ENCODE measurements around the gene ARVCF. TPM values are rescaled to one million over a fixed set of nuclear protein-coding genes. Genes with fewer than 3 reads are reported as not detected.

ARVCF gene
- 10 to 100 TPM in 7 of 8 experiments, 1 to 10 TPM in 1; 9.5 to 49.9 (median 39.2) TPM for total RNA-seq

GRCh38 chr22:20016734-20017621 lies at the start of gene ARVCF:
Gene ARVCF (minus strand): TSS chr22:20016823. CDS start chr22:19990794, 26,029 bp downstream.
- peak within 1 kb of the TSS; percentile 54 to 78 (median 64) for H3K4me3 ChIP-seq
- peak; percentile 54 to 73 (median 63) for ATAC-seq (replicated peaks in 6 of 8)
- H3K4me1 ChIP-seq (replicated peaks in 1 of 2) = peaks cover 19 to 26% of the 10 kb centered on the region in 2 donors
- in situ Hi-C loops (cut with MboI; ENCODE audit: low pct_unique_long_range_greater_than_20kb in 2 of 9, low sequenced_read_pairs in 9 of 9, unreplicated experiment in 9 of 9) = loop anchor here in 1 of 9 experiments (10.0 kb wide), 1 partner anchor 62 kb away; no protein-coding TSS in a partner anchor
- 0 to 5% (median 1%) methylated on average over 6 to 24 of the region's 79 CpGs; no CpG with 5 or more reads in 5 of the 10 experiments for WGBS, 10 experiments
- no peak within 1 kb of the TSS for H3K27ac ChIP-seq

GRCh38 chr22:20065896-20066616 lies 49.4 kb upstream of the ARVCF start:
- Histone ChIP-seq H3K4me3 (no peak overlapping the region), H3K27ac (no peak overlapping the region), H3K4me1 (replicated peaks in 1 of 2) (no peaks in the 10 kb centered on the region)
- in situ Hi-C loops (cut with MboI; ENCODE audit: low pct_unique_long_range_greater_than_20kb in 2 of 9, low sequenced_read_pairs in 9 of 9, unreplicated experiment in 9 of 9) = no loop called here
- 67 to 100% (median 83%) methylated on average over 1 to 8 of the region's 14 CpGs; no CpG with 5 or more reads in 4 of the 10 experiments for WGBS, 10 experiments
- no peak for ATAC-seq (replicated peaks in 6 of 8)

DNA sequence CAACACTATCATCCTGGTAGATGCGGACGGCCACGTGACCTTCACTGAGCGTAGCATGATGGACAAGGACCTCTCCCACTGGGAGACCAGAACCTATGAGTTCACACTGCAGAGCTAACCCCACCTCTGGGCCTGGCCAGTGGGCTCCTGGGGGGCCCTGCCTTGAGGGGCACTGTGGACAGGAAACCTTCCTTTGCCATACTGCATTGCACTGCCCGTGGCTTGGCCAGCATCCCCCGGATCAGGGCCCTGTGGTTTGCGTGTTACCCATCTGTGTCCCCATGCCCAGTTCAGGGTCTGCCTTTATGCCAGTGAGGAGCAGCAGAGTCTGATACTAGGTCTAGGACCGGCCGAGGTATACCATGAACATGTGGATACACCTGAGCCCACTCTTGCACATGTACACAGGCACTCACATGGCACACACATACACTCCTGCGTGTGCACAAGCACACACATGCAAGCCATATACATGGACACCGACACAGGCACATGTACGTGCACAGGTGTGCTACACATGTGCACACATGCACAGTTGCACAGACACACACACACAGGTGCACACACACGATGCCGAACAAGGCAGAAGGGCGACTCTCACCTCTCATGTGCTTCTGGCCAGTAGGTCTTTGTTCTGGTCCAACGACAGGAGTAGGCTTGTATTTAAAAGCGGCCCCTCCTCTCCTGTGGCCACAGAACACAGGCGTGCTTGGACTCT lies 48.1 kb upstream of the ARVCF start:
- H3K27ac ChIP-seq = no peak overlapping the region
- H3K4me1 ChIP-seq (replicated peaks in 1 of 2) = no peaks in the 10 kb centered on the region
- WGBS, 10 experiments = 77 to 100% (median 95%) methylated on average over 1 to 6 of the region's 18 CpGs; no CpG with 5 or more reads in 4 of the 10 experiments
- in situ Hi-C loops (cut with MboI; ENCODE audit: low pct_unique_long_range_greater_than_20kb in 2 of 9, low sequenced_read_pairs in 9 of 9, unreplicated experiment in 9 of 9) = no loop called here
- no peak for ATAC-seq (replicated peaks in 6 of 8)
- no peak overlapping the region for H3K4me3 ChIP-seq

DNA sequence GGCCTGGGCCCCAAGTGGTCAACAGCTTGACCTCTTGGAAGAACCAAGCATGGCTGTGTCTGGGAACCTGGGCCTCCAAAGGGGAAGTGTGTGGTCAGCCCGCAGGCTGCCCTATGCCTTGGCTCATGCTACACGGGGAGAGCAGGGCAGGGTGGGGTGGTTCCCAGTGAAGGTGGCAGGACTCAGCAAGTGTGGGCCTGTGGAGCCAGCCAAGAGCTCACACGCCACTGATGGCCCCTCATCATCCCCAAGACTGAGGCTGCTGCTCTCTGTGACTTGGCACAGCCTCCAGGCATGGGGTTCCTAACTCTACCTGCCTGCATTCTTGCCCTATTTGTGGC lies 47.5 kb upstream of the ARVCF start:
- in situ Hi-C loops (cut with MboI; ENCODE audit: low pct_unique_long_range_greater_than_20kb in 2 of 9, low sequenced_read_pairs in 9 of 9, unreplicated experiment in 9 of 9) = no loop called here
- no peak for ATAC-seq (replicated peaks in 6 of 8)
- WGBS, 10 experiments = 67 to 100% (median 80%) methylated on average over 1 to 3 of the region's 3 CpGs; no CpG with 5 or more reads in 7 of the 10 experiments

DNA sequence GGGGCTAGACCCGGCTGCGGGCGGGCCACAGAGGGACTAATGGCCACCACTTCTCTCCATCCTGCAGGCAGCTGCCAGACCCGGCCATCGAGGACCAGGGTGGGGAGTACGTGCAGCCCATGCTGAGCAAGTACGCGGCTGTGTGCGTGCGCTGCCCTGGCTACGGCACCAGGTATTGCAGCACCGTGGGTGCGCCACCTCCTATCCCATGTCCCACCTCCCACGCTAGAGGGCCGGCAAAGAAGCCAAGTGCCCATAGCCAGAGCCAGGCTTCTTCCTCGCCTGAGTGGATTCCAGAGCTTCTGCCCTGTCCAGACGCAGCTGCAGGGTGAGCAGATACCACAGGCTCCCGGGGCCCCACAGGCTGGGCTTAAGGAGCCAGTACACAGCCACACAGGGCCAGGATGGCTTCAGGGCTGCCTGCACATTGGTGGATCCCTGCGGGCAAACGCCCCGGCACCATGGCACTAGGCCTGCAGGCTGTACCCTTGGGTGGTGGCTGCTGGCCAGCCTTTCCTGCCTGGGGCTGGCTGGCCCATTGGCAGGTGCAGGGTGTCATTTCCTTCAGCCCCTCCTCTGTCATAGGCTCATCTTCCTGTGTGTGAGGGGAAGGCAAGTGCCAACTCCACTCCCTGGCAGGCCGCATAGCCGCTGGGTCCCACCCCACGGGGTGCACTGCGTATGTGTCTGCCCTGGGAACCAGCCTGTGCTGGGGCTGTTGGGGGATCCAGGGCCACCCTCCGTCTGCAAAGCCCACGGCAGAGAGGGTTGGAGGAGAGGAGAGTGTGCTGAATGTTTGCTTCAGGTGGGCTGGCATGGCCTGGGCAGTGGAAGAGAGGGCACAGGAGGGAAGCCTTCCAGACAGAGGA lies 46.9 kb upstream of the ARVCF start:
- H3K4me1 ChIP-seq (replicated peaks in 1 of 2) = peaks cover 0 to under 1% of the 10 kb centered on the region in 2 donors
- in situ Hi-C loops (cut with MboI; ENCODE audit: low pct_unique_long_range_greater_than_20kb in 2 of 9, low sequenced_read_pairs in 9 of 9, unreplicated experiment in 9 of 9) = no loop called here
- ATAC-seq (replicated peaks in 6 of 8) = no peak
- no peak overlapping the region for H3K27ac ChIP-seq
- no peak overlapping the region for H3K4me3 ChIP-seq
- 40 to 100% (median 95%) methylated on average over 1 to 7 of the region's 27 CpGs; no CpG with 5 or more reads in 1 of the 10 experiments for WGBS, 10 experiments

More for the DNA sequence above, 47.5 kb upstream of the ARVCF start:
- H3K4me3 ChIP-seq = no peak overlapping the region
- H3K4me1 ChIP-seq (replicated peaks in 1 of 2) = no peaks in the 10 kb centered on the region
- no peak overlapping the region for H3K27ac ChIP-seq

DNA sequence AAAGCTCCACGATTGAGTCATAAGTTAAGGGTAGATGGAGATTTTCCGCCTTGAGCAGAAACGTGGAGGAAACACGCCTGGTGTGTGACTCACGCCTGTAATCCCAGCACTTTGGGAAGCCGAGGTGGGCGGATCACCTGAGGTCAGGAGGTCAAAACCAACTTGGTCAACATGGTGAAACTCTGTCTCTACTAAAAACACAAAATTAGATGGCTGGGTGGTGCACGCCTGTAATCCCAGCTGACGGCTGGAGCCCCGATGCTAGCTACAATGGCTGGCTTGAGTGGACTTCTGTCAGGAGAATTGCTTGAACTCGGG lies 46.1 kb upstream of the ARVCF start:
- peak overlapping the region in 1 of 2 donors; percentile 5 for H3K27ac ChIP-seq
- in situ Hi-C loops (cut with MboI; ENCODE audit: low pct_unique_long_range_greater_than_20kb in 2 of 9, low sequenced_read_pairs in 9 of 9, unreplicated experiment in 9 of 9) = no loop called here
- 90 to 100% (median 95%) methylated on average over 1 to 4 of the region's 11 CpGs; no CpG with 5 or more reads in 5 of the 10 experiments for WGBS, 10 experiments
- ATAC-seq (replicated peaks in 6 of 8) = peak in 2 of 8 experiments; percentile 73 to 83
- H3K4me3 ChIP-seq = no peak overlapping the region
- H3K4me1 ChIP-seq (replicated peaks in 1 of 2) = peaks cover 0 to 3% of the 10 kb centered on the region in 2 donors

DNA sequence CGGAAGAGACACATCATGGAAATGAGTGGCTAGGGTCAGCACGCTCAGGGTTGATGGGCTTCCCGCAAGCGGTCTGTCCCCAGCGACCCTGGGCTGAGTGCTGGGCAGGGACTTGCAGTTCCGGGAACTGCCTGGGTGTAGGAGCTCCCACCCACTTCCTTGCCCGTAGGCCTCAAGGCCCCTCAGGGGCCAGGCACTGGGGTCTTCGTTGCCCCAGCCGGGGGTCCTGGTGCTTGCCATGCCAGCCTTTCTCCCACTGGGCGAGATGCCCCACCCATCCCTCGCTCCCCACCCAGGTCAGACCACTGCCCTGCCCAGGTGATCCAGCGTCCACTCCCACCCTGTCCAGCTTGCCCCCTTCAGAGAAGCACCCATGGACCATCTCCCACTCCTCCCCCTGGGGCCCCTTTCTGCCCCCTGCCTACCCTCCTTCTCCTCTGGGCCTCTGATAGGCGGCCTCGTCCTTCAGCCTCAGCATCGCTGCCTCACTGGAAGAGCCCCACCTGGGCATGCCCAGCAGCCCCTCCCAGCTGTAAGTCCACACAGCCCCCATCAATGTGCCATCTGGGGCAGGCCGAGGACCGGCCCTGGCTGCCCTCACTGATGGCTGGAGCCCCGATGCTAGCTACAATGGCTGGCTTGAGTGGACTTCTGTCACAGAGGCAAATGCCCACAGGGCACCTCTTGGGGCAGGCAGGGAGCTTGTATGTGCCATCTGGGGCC lies 45.6 kb upstream of the ARVCF start:
- H3K27ac ChIP-seq = peak overlapping the region in 1 of 2 donors; percentile 41
- WGBS, 10 experiments = 90 to 100% (median 100%) methylated on average over 1 to 3 of the region's 18 CpGs; no CpG with 5 or more reads in 7 of the 10 experiments
- ATAC-seq (replicated peaks in 6 of 8) = peak in 2 of 8 experiments; percentile 2 to 7
- no peak overlapping the region for H3K4me3 ChIP-seq
- peaks cover 0 to 3% of the 10 kb centered on the region in 2 donors for H3K4me1 ChIP-seq (replicated peaks in 1 of 2)
- in situ Hi-C loops (cut with MboI; ENCODE audit: low pct_unique_long_range_greater_than_20kb in 2 of 9, low sequenced_read_pairs in 9 of 9, unreplicated experiment in 9 of 9) = no loop called here

DNA sequence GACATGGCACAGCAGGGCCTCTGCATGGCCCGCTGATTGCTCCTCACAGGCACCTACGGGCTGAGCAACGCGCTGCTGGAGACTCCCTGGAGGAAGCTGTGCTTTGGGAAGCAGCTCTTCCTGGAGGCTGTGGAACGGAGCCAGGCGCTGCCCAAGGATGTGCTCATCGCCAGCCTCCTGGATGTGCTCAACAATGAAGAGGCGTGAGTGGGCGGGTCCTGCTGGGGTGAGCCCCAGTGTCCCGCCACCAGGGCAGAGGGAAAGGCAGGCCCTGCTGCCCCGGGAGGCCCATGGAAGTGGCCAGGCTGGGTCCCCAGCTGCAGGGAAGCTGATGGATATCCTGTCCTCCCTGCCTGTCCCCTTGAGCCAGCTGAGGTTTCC lies 44.8 kb upstream of the ARVCF start:
- peak in 6 of 8 experiments; percentile 32 to 74 (median 71) for ATAC-seq (replicated peaks in 6 of 8)
- 86 to 93% (median 90%) methylated on average over 2 to 6 of the region's 11 CpGs; no CpG with 5 or more reads in 7 of the 10 experiments for WGBS, 10 experiments
- in situ Hi-C loops (cut with MboI; ENCODE audit: low pct_unique_long_range_greater_than_20kb in 2 of 9, low sequenced_read_pairs in 9 of 9, unreplicated experiment in 9 of 9) = no loop called here
- peak overlapping the region in 1 of 2 donors; percentile 41 for H3K27ac ChIP-seq
- H3K4me1 ChIP-seq (replicated peaks in 1 of 2) = peaks cover 0 to 3% of the 10 kb centered on the region in 2 donors
- H3K4me3 ChIP-seq = no peak overlapping the region

DNA sequence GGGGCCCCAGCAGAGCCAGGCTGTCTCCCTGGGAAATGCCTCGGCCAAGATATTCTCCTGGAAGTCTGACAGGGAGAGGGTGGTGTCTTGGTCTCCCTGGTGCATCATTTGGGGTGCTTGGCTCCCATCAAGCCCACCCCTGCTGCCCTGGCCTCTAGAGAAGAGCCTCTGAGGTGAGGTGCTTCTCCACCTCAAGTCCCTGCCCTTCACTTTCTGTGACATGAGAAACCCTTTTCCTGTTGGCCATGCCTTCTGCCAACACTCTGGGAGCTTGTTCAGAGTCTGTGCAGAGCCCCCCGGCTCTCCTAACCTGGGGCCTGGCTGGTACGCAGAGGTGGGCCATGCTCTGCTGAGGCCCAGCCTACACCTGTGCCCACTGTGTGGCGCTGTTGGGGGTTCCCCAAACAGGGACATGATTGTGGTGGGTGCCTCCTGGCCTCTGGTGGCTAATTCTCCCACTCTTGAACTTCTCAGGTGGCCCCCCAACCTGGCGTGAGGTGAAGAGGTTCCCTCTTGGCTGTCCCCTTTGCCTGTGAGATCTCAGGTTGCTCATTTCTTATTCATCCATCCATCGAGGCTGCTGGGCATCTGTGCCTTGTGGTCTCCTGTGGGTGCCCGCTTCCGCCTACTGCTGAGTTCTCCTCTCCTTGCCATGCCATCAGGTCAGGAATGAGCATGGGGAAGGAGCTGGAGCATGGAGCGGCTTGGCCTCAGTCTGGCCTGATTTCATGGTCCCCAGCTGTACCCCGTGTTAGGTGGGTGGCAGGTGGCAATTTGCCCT lies 44.3 kb upstream of the ARVCF start:
- in situ Hi-C loops (cut with MboI; ENCODE audit: low pct_unique_long_range_greater_than_20kb in 2 of 9, low sequenced_read_pairs in 9 of 9, unreplicated experiment in 9 of 9) = no loop called here
- WGBS, 10 experiments = 51 to 100% (median 90%) methylated on average over 1 to 5 of the region's 10 CpGs; no CpG with 5 or more reads in 1 of the 10 experiments
- ATAC-seq (replicated peaks in 6 of 8) = no peak
- Histone ChIP-seq H3K4me1 (replicated peaks in 1 of 2) (peaks cover 0 to 3% of the 10 kb centered on the region in 2 donors), H3K4me3 (no peak overlapping the region), H3K27ac (no peak overlapping the region)

DNA sequence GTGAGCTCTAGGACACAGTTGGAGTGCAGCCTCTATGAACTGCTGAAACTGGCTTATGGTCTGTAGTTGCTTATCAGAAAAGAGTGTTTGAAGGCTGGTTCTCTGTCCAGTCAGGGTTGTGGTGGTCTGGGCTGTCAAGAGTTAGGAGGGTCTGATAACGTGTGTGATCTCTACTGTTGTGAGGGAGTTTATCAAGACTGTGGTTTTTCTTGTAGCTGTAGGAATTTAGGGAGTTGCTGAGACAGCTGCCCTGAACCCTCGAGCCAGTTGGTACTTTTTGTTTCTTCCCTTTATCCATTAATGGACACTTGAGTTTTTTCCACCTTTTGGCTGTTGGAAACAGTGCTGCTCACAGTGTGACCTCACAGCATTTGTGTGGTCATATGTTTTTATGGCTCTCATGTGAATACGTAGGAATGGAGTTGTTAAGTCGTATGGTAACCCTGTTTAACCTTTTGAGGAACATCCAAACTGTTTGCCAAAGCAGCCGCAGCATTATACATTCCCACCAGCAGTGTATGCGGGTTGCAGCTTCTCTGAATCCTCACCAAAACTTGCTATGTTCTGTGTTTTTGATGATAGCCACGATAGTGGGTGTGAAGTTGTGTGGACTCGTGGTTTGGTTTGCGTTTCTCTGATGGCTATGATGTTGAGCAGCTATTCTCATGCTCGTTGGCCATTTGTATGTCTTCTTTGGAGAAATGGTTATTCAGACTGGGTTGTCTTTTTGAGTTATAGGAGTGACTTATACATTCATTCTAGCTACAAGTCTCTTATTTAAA lies 42.6 kb upstream of the ARVCF start:
- Histone ChIP-seq H3K27ac (no peak overlapping the region), H3K4me3 (no peak overlapping the region), H3K4me1 (replicated peaks in 1 of 2) (peaks cover 0 to 3% of the 10 kb centered on the region in 2 donors)
- whole genome bisulfite sequencing, 10 experiments = 79 to 93% (median 90%) methylated on average over 1 to 8 of the region's 10 CpGs
- in situ Hi-C loops (cut with MboI; ENCODE audit: low pct_unique_long_range_greater_than_20kb in 2 of 9, low sequenced_read_pairs in 9 of 9, unreplicated experiment in 9 of 9) = no loop called here
- ATAC-seq (replicated peaks in 6 of 8) = no peak
